Measurements from ENCODE around the gene DMRT1. TPM values are rescaled to one million over a fixed set of nuclear protein-coding genes. Genes with fewer than 3 reads are reported as not detected.

DMRT1 gene
- total RNA-seq, 1 experiment from 2014 or later = 0.47 TPM

DNA sequence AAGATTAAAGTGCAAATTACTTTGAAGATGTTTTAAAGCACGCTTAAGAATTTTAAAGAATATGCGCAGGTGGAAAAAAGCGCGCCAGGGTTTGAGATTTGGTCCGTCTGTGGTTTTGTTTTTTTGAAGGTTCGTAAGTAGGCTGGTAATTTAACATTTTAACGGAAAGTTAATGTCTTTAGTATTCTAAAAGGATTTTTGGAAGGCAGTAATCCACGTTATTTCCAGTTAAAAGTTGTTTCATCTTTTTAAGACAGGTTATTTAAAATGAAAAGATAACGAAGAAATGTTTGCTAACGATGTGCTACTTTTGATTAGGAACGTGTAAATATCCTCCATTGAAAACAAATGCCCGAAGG lies 1.9 kb downstream of the DMRT1 start:
- Histone ChIP-seq H3K4me3 (replicated peaks in 1 of 2; ENCODE audit: low read depth in 1 of 2, low read length in 2 of 2) (no peak overlapping the region), H3K27me3 (ENCODE audit: insufficient read depth, low read length) (no peaks in the 10 kb centered on the region), H3K36me3 (ENCODE audit: control insufficient read depth in 1 of 2, insufficient read depth in 2 of 2, low read length in 2 of 2) (no peaks in the 10 kb centered on the region), H3K9me2 (ENCODE audit: insufficient read depth) (no peaks in the 10 kb centered on the region), H3K9ac (ENCODE audit: low read length) (no peak overlapping the region), H3K4me2 (ENCODE audit: low read length) (no peak overlapping the region), H3K79me2 (ENCODE audit: insufficient read depth, low read length) (no peaks in the 10 kb centered on the region), H3K9me3 (ENCODE audit: control insufficient read depth in 1 of 2, insufficient read depth in 1 of 2, low read depth in 1 of 2, low read length in 2 of 2) (no peaks in the 10 kb centered on the region; a peak in 1 of 4 replicates), H3K27ac (ENCODE audit: low read depth, low read length) (no peak overlapping the region), H2AFZ (ENCODE audit: low read depth, low read length, poor library complexity, severe bottlenecking) (no peak overlapping the region), H3K4me1 (ENCODE audit: control insufficient read depth in 1 of 2, insufficient read depth in 2 of 2, low read length in 2 of 2) (peaks cover 6 to 11% of the 10 kb centered on the region in 2 experiments; a peak in 3 of 4 replicates), H4K20me1 (ENCODE audit: insufficient read depth) (no peaks in the 10 kb centered on the region)
- RAD21 ChIA-PET (ENCODE audit: low non-redundant PET in 1 of 2, low total read pairs in 2 of 2, uncharacterized antibody in 2 of 2, unreplicated experiment in 2 of 2) = no interaction called here
- DNase-seq (ENCODE audit: low read depth, low spot score) (no peak), ATAC-seq (no peak)
- no TSS peak for BruUV-seq (replicated peaks)
- intact Hi-C loops (cut with micrococcal nuclease) = no loop called here
- TF ChIP-seq EZH2 (IDR thresholded peaks at IDR 0.05) = no peak
- TF ChIP-seq TCF7L2 (IDR thresholded peaks at IDR 0.05; ENCODE audit: borderline replicate concordance, extremely low read depth, insufficient read depth, insufficient read length) = no peak
- no peak for TF ChIP-seq RAD21 (IDR thresholded peaks at IDR 0.05; ENCODE audit: low read depth)
- TF ChIP-seq, protein P1, sequence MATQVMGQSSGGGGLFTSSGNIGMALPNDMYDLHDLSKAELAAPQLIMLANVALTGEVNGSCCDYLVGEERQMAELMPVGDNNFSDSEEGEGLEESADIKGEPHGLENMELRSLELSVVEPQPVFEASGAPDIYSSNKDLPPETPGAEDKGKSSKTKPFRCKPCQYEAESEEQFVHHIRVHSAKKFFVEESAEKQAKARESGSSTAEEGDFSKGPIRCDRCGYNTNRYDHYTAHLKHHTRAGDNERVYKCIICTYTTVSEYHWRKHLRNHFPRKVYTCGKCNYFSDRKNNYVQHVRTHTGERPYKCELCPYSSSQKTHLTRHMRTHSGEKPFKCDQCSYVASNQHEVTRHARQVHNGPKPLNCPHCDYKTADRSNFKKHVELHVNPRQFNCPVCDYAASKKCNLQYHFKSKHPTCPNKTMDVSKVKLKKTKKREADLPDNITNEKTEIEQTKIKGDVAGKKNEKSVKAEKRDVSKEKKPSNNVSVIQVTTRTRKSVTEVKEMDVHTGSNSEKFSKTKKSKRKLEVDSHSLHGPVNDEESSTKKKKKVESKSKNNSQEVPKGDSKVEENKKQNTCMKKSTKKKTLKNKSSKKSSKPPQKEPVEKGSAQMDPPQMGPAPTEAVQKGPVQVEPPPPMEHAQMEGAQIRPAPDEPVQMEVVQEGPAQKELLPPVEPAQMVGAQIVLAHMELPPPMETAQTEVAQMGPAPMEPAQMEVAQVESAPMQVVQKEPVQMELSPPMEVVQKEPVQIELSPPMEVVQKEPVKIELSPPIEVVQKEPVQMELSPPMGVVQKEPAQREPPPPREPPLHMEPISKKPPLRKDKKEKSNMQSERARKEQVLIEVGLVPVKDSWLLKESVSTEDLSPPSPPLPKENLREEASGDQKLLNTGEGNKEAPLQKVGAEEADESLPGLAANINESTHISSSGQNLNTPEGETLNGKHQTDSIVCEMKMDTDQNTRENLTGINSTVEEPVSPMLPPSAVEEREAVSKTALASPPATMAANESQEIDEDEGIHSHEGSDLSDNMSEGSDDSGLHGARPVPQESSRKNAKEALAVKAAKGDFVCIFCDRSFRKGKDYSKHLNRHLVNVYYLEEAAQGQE (IDR thresholded peaks at IDR 0.05; ENCODE audit: low read depth) = no peak
- TF ChIP-seq CEBPB (IDR thresholded peaks at IDR 0.05; ENCODE audit: low read depth) = no peak
- TF ChIP-seq, protein P2, sequence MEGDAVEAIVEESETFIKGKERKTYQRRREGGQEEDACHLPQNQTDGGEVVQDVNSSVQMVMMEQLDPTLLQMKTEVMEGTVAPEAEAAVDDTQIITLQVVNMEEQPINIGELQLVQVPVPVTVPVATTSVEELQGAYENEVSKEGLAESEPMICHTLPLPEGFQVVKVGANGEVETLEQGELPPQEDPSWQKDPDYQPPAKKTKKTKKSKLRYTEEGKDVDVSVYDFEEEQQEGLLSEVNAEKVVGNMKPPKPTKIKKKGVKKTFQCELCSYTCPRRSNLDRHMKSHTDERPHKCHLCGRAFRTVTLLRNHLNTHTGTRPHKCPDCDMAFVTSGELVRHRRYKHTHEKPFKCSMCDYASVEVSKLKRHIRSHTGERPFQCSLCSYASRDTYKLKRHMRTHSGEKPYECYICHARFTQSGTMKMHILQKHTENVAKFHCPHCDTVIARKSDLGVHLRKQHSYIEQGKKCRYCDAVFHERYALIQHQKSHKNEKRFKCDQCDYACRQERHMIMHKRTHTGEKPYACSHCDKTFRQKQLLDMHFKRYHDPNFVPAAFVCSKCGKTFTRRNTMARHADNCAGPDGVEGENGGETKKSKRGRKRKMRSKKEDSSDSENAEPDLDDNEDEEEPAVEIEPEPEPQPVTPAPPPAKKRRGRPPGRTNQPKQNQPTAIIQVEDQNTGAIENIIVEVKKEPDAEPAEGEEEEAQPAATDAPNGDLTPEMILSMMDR (IDR thresholded peaks at IDR 0.05 in 2 of 3, conservative IDR thresholded peaks at IDR 0.05 in 1 of 3; ENCODE audit: borderline replicate concordance in 1 of 3, insufficient read depth in 1 of 3, low read depth in 2 of 3, low read length in 2 of 3) = no peak
- TF ChIP-seq ZFX (IDR thresholded peaks at IDR 0.05) = no peak
- TF ChIP-seq JUND (IDR thresholded peaks at IDR 0.05) = no peak
- TF ChIP-seq, protein P3, sequence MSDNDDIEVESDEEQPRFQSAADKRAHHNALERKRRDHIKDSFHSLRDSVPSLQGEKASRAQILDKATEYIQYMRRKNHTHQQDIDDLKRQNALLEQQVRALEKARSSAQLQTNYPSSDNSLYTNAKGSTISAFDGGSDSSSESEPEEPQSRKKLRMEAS (IDR thresholded peaks at IDR 0.05) = no peak
- TF ChIP-seq POLR2A (IDR thresholded peaks at IDR 0.05; ENCODE audit: borderline replicate concordance, extremely low read depth, insufficient read depth, insufficient read length) = no peak
- TF ChIP-seq ZNF274 (IDR thresholded peaks at IDR 0.05; ENCODE audit: low read depth, low read length) = no peak
- TF ChIP-seq POLR2AphosphoS5 (IDR thresholded peaks at IDR 0.05; ENCODE audit: low read depth, low read length) = no peak
- CTCF ChIA-PET = no interaction called here
- POLR2A ChIA-PET = no interaction called here
